Gastroesophageal sphincter (tissue), 3 donors: ENCODE data around the gene NKX2-1.

ENCODE experiments used
- CTCF ChIP-seq, 4 experiments: fragments of 200-600 bp in 2 of 4; fragments of 450-650 bp in 2 of 4; sonication (generic) in 1 of 4; IDR thresholded peaks; one replicate each; pipeline ENCODE4 v1.5.1; 2017 to 2019; ENCODE audit warnings: antibody characterized with exemption in 4 of 4, mild to moderate bottlenecking in 2 of 4, moderate library complexity in 2 of 4
- EP300 ChIP-seq: sonication (generic); formaldehyde crosslinking; IDR thresholded peaks from one replicate; pipeline ENCODE4 v1.6.1; 2017; ENCODE audit warnings: antibody characterized with exemption, mild to moderate bottlenecking
- POLR2A ChIP-seq, 2 donors: fragments of 450-650 bp; IDR thresholded peaks; one replicate each; pipeline ENCODE4 v1.6.1; 2017; ENCODE audit warnings: antibody characterized with exemption in 2 of 2, mild to moderate bottlenecking in 2 of 2, moderate library complexity in 1 of 2
- POLR2AphosphoS5 ChIP-seq: sonication (generic); formaldehyde crosslinking; IDR thresholded peaks from one replicate; pipeline ENCODE4 v1.6.1; 2017; ENCODE audit warnings: antibody characterized with exemption

DNA sequence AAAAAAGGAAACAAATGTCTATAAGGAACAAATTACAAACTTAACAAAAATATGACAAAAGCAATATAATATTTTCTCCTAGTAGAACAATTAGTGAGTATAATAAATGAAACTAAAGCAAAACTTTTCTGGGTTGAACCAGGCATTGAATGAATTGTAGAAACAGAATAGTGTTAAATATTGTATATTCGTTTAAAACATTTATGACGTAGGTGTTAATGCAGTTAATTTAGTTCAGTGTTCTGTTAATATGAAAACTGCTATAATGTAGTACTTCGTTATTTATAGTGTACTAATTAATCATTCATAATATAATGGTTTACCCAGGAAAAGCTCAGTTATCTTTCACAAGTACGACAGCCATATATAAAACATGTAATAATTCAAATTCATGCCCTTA lies 23.7 kb downstream of the NKX2-1 start:
- TF ChIP-seq POLR2AphosphoS5 (no peak), CTCF (IDR thresholded peaks at IDR 0.05) (no peak), EP300 (no peak), POLR2A (IDR thresholded peaks at IDR 0.05) (no peak)
